VCaP (cell line): ENCODE data around the gene KCNE4.

Source experiments
- H3K27ac ChIP-seq: fragments of 450-650 bp; 2 replicates; pipeline ENCODE4 v1.5.1; 2017
- TF ChIP-seq, protein P1 (sequence below): fragments of 450-650 bp; conservative IDR thresholded peaks from 2 replicates; pipeline ENCODE4 v1.5.1; 2017; ENCODE audit warnings: mild to moderate bottlenecking, moderate library complexity

Gene KCNE4

DNA sequence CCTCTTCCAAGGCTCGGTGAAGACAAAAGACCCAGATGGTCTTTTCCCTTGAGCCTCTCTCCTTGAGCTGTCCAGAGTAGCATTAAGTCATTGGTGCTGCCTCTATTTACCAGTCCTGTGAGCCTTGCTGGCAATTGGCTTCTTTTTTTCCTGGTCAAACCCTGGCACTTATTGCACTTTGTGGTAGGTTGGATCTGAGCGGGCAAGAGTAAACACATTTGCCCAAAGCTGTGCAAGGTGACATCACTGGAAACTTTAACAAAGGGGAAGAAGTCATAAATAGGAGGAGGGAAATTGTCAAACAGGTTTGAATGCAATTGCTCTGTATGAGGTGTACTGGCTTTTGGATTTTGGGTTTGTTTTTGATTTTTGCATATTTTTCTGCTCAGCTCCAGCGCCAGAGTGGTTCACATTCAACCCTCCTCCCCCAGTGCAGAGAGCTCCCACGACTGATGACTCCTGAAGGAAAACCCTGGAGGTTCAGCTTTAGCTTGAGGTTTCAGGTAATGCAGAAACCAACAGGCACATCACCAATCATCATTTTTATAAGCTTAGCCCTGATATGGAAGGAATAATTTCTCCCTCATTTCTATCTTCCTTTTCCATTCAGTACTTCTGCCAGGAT, 8.3 kb downstream of the KCNE4 start:
- TF ChIP-seq, protein P1, sequence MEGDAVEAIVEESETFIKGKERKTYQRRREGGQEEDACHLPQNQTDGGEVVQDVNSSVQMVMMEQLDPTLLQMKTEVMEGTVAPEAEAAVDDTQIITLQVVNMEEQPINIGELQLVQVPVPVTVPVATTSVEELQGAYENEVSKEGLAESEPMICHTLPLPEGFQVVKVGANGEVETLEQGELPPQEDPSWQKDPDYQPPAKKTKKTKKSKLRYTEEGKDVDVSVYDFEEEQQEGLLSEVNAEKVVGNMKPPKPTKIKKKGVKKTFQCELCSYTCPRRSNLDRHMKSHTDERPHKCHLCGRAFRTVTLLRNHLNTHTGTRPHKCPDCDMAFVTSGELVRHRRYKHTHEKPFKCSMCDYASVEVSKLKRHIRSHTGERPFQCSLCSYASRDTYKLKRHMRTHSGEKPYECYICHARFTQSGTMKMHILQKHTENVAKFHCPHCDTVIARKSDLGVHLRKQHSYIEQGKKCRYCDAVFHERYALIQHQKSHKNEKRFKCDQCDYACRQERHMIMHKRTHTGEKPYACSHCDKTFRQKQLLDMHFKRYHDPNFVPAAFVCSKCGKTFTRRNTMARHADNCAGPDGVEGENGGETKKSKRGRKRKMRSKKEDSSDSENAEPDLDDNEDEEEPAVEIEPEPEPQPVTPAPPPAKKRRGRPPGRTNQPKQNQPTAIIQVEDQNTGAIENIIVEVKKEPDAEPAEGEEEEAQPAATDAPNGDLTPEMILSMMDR: no peak
- H3K27ac ChIP-seq: no peak overlapping the region

- H3K27ac ChIP-seq: no peak overlapping the region
- TF ChIP-seq, protein P1: no peak
Observed at GRCh38 chr2:223062396-223062795, 10.4 kb downstream of the KCNE4 start.

- TF ChIP-seq, protein P1: no peak
- H3K27ac ChIP-seq: no peak overlapping the region
Observed at GRCh38 chr2:223065107-223065506, 13.1 kb downstream of the KCNE4 start.

DNA sequence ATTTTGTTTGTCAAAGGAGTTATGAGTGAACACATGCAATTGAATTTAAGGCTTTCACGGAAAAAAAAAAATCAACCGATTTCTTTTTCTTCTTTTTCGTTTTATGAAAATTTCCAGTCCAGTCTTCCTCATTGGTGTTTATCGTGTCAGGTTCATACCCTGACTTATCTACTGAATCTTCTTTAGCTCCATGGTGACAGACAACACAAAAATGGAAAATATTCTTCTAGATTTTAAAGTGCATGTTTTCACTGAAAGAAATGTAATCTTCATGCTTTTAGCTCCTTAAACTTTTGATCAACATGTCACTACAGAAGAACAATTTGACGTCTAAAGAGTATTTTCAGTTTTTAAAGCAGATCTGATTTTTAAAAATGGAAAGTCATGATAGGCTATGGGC, 14.7 kb downstream of the KCNE4 start:
- TF ChIP-seq, protein P1: no peak
- H3K27ac ChIP-seq: no peak overlapping the region

GRCh38 chr2:223068071-223068470, 16.1 kb downstream of the KCNE4 start:
- TF ChIP-seq, protein P1: no peak

DNA sequence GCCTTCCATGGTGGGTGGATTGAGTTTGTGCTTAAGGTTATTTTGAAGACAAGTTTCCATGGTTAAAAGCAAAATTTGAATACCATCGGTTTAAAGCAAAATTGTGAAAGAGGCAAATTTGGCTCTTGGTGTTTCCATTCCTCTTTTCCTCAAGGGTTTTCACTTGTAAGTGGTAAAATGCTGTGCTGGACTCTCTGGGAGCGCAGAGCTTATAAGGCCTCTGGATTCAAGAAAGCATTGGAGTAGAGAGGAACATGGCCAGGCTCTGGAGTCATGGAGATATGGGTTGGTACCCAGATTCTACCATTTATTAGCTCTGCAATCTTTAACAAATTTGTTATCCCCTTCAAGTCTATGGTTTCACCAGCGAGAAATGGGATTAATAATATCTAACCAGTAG, 17.5 kb downstream of the KCNE4 start:
- TF ChIP-seq, protein P1: no peak
- H3K27ac ChIP-seq: no peak overlapping the region

More at GRCh38 chr2:223068071-223068470, 16.1 kb downstream of the KCNE4 start:
- no peak overlapping the region for H3K27ac ChIP-seq

DNA sequence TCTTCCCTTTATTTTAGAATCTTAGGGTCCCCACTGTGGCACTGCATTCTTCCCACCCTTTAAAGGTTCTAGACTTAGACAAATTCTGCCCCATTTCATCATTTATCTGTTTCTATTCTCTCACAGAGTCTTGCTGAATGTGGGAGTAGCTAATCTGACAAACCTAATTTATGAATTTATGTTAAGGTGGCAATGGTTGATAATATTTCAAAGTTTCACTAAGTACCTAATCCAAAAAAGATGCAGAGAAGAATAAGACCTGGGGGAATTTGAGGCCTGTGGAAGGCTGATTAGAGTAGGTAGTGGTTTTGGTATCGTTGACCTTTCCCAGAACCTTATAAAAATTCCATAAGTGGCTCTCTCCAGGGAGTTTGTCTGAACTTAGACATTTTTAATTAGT, 18.0 kb downstream of the KCNE4 start:
- no peak overlapping the region for H3K27ac ChIP-seq
- TF ChIP-seq, protein P1: no peak
